Vagina (tissue), 2 donors: ENCODE data around the gene TEKT2.

Source experiments
- POLR2A ChIP-seq, 2 donors: fragments of 450-650 bp; IDR thresholded peaks; one replicate each; pipeline ENCODE4 v1.6.1; 2017; ENCODE audit warnings: antibody characterized with exemption in 2 of 2, mild to moderate bottlenecking in 2 of 2, moderate library complexity in 2 of 2
- POLR2AphosphoS5 ChIP-seq, 2 donors: sonication (generic); formaldehyde crosslinking; IDR thresholded peaks; one replicate each; pipeline ENCODE4 v1.9.0; 2017; ENCODE audit warnings: antibody characterized with exemption in 2 of 2, mild to moderate bottlenecking in 2 of 2, low read depth in 1 of 2; ENCODE audit not compliant: insufficient read depth in 1 of 2
- TF ChIP-seq, protein P1 (sequence below), 3 experiments: fragments of 450-650 bp in 2 of 3; fragments of 200-600 bp in 1 of 3; sonication (generic) in 1 of 3; IDR thresholded peaks; one replicate each; pipeline ENCODE4 v1.5.1; 2017 to 2019; ENCODE audit warnings: antibody characterized with exemption in 3 of 3, mild to moderate bottlenecking in 2 of 3, moderate library complexity in 2 of 3

DNA sequence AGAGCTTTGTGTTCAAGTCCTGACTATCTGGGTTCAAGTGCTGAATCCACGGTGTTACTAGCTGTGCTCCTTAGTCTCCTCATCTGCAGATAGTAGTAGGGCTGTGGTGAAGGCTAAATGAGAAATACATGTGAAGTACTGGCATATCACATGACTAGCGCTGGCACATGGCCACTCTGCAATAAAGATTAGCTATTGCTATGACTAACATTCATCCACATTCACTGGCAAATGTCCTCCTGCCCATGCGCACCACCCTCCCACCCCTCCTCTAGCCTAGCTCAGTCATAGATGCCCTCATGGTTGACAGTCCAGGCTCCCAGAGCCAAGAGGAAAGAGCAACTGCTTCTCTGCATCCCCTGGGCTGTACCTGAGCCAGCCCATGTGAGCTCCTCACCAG lies 49.6 kb downstream of the TEKT2 start:
- TF ChIP-seq, protein P1, sequence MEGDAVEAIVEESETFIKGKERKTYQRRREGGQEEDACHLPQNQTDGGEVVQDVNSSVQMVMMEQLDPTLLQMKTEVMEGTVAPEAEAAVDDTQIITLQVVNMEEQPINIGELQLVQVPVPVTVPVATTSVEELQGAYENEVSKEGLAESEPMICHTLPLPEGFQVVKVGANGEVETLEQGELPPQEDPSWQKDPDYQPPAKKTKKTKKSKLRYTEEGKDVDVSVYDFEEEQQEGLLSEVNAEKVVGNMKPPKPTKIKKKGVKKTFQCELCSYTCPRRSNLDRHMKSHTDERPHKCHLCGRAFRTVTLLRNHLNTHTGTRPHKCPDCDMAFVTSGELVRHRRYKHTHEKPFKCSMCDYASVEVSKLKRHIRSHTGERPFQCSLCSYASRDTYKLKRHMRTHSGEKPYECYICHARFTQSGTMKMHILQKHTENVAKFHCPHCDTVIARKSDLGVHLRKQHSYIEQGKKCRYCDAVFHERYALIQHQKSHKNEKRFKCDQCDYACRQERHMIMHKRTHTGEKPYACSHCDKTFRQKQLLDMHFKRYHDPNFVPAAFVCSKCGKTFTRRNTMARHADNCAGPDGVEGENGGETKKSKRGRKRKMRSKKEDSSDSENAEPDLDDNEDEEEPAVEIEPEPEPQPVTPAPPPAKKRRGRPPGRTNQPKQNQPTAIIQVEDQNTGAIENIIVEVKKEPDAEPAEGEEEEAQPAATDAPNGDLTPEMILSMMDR (IDR thresholded peaks at IDR 0.05), result no peak
- TF ChIP-seq POLR2AphosphoS5 (IDR thresholded peaks at IDR 0.05; ENCODE audit: insufficient read depth in 1 of 2, low read depth in 1 of 2) (peak in 1 of 2 donors; percentile 42), POLR2A (IDR thresholded peaks at IDR 0.05) (no peak)
